ENCODE measurements around the gene CFAP97D2. TPM values are rescaled to one million over a fixed set of nuclear protein-coding genes. Genes with fewer than 3 reads are reported as not detected.
A peak's percentile ranks its signal among the peaks of the same experiment; 100 is the strongest.

CFAP97D2 gene
- total RNA-seq, 1 donor from 2014 or later, result not detected

DNA sequence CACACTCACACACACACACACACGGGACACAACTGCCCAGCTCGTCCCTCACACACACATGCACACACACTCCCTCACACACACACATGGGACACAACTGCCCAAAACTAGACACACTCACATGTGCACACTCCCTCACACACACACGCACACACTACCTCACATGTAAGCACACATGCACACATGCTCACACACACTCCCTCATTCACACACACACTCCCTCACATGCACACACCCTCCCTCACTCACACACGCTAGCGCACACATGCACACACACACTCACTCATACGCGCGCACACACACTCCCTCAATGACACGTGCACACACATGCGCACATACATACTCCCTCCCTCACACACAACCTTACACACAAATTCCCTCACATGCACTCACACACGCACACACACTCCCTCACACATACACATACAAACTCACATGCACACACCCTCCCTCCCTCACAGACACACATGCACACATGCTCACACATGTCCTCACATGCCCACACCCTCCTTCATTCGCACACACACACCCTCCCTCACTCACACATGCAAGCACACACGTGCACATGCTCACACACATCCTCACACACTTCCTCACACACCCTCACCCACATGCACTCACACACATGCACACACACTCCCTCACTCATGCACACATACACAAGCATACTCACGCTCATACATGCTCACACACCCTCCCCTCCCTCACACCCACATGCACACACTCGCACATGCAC, 37.6 kb upstream of the CFAP97D2 start:
- Mint-ChIP-seq H3K36me3 (ENCODE audit: low read depth, unreplicated experiment) (peaks cover 7% of the 10 kb centered on the region), H3K4me3 (ENCODE audit: unreplicated experiment) (no peak overlapping the region), H3K4me1 (ENCODE audit: unreplicated experiment) (peaks cover 8% of the 10 kb centered on the region), H3K27me3 (ENCODE audit: unreplicated experiment) (no peaks in the 10 kb centered on the region), H3K27ac (ENCODE audit: unreplicated experiment) (no peak overlapping the region), H3K9me3 (ENCODE audit: unreplicated experiment) (no peaks in the 10 kb centered on the region)
- TF ChIP-seq, protein P1, sequence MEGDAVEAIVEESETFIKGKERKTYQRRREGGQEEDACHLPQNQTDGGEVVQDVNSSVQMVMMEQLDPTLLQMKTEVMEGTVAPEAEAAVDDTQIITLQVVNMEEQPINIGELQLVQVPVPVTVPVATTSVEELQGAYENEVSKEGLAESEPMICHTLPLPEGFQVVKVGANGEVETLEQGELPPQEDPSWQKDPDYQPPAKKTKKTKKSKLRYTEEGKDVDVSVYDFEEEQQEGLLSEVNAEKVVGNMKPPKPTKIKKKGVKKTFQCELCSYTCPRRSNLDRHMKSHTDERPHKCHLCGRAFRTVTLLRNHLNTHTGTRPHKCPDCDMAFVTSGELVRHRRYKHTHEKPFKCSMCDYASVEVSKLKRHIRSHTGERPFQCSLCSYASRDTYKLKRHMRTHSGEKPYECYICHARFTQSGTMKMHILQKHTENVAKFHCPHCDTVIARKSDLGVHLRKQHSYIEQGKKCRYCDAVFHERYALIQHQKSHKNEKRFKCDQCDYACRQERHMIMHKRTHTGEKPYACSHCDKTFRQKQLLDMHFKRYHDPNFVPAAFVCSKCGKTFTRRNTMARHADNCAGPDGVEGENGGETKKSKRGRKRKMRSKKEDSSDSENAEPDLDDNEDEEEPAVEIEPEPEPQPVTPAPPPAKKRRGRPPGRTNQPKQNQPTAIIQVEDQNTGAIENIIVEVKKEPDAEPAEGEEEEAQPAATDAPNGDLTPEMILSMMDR (IDR thresholded peaks at IDR 0.05; ENCODE audit: unreplicated experiment), result no peak
- no peak for DNase-seq (ENCODE audit: low spot score)

DNA sequence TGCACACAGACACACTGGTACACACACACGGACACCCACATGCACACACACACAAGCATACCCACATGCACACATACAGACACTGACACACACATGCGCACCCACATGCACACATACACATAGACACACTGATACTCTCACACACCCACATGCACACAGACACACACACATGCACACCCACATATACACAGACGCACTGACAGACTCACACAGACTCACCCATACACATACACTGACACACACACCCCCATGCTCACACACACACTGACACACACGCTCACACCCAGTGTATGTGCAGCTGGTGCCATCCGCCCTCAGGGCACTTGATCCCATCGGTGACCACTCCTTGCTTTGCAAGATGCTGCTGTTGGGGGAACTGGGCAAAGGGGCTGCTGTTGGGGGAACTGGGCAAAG, 36.9 kb upstream of the CFAP97D2 start:
- peaks cover 7% of the 10 kb centered on the region for H3K36me3 Mint-ChIP-seq (ENCODE audit: low read depth, unreplicated experiment)
- no peak for DNase-seq (ENCODE audit: low spot score)
- no peaks in the 10 kb centered on the region for H3K27me3 Mint-ChIP-seq (ENCODE audit: unreplicated experiment)
- H3K4me1 Mint-ChIP-seq (ENCODE audit: unreplicated experiment), result peaks cover 10% of the 10 kb centered on the region
- TF ChIP-seq, protein P1 (IDR thresholded peaks at IDR 0.05; ENCODE audit: unreplicated experiment), result no peak
- H3K4me3 Mint-ChIP-seq (ENCODE audit: unreplicated experiment), result no peak overlapping the region
- H3K27ac Mint-ChIP-seq (ENCODE audit: unreplicated experiment), result no peak overlapping the region
- no peaks in the 10 kb centered on the region for H3K9me3 Mint-ChIP-seq (ENCODE audit: unreplicated experiment)

- peaks cover 10% of the 10 kb centered on the region for H3K4me1 Mint-ChIP-seq (ENCODE audit: unreplicated experiment)
- no peak for DNase-seq (ENCODE audit: low spot score)
- no peak overlapping the region for H3K4me3 Mint-ChIP-seq (ENCODE audit: unreplicated experiment)
- no peak overlapping the region for H3K27ac Mint-ChIP-seq (ENCODE audit: unreplicated experiment)
- H3K27me3 Mint-ChIP-seq (ENCODE audit: unreplicated experiment), result no peaks in the 10 kb centered on the region
- no peaks in the 10 kb centered on the region for H3K9me3 Mint-ChIP-seq (ENCODE audit: unreplicated experiment)
- TF ChIP-seq, protein P1 (IDR thresholded peaks at IDR 0.05; ENCODE audit: unreplicated experiment), result no peak
- H3K36me3 Mint-ChIP-seq (ENCODE audit: low read depth, unreplicated experiment), result peaks cover under 1% of the 10 kb centered on the region
These were observed 36.2 kb upstream of the CFAP97D2 start for GRCh38 chr13:114142640-114143490.

DNA sequence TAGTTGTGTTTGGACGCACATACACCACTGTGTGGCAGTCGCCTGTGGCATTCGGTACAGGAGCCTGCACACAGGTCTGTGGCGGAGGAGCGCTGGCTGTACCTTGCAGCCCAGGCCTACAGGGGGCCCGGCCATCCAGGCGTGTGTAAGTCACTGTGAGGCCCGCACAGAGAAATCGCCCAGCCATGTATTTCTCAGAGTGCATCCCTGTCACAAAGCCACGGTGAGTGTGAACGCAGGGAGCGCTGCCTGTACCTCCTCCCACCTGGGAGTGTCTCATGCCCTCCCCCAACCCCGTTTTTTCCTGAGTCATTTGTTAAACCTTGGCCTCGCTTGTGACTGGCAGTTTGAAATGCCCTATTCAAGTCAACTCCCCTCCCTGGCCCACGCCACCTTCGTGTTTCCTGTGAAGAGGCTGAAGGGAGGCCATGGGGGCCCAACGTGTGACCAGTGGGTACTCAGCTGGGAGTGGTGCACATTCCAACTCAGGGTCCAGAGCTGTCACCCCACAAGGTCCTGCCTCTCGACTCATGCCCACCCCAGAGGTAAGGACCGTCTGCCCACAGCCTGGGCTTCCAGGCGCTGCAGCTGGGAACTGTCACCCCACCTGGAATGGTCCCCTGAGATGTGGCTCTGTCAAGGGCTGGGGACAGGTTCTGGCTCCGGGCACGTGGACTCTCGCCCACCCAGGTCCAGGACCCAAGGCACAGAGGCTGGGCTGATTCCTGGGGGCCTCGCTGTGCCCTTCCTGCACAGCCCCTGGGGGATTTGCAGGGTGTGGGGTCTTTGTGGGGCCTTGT, 35.1 kb upstream of the CFAP97D2 start:
- Mint-ChIP-seq H3K9me3 (ENCODE audit: unreplicated experiment) (no peaks in the 10 kb centered on the region), H3K27me3 (ENCODE audit: unreplicated experiment) (no peaks in the 10 kb centered on the region), H3K4me1 (ENCODE audit: unreplicated experiment) (peaks cover 10% of the 10 kb centered on the region), H3K36me3 (ENCODE audit: low read depth, unreplicated experiment) (no peaks in the 10 kb centered on the region), H3K27ac (ENCODE audit: unreplicated experiment) (no peak overlapping the region), H3K4me3 (ENCODE audit: unreplicated experiment) (no peak overlapping the region)
- DNase-seq (ENCODE audit: low spot score), result peak; percentile 57
- TF ChIP-seq, protein P1 (IDR thresholded peaks at IDR 0.05; ENCODE audit: unreplicated experiment), result no peak
